GM12891 (cell line): ENCODE measurements around the gene SETD2.

Experiments
- POLR2A ChIP-seq: IDR thresholded peaks from 2 replicates; pipeline ENCODE4 v1.6.1; 2011; ENCODE audit warnings: low read depth, low read length, control low read depth
- POLR2AphosphoS5 ChIP-seq: IDR thresholded peaks from 2 replicates; pipeline ENCODE4 v1.6.1; 2011; ENCODE audit warnings: low read depth, low read length, control low read depth
- SPI1 ChIP-seq: IDR thresholded peaks from 2 replicates; pipeline ENCODE4 v1.6.1; 2011; ENCODE audit warnings: low read depth, low read length, control low read depth
- TAF1 ChIP-seq: IDR thresholded peaks from 2 replicates; pipeline ENCODE4 v1.6.1; 2011; ENCODE audit warnings: low read depth, low read length, control low read depth

- TF ChIP-seq POLR2AphosphoS5 (no peak), POLR2A (no peak), TAF1 (no peak), SPI1 (no peak)
These were observed 164.3 kb downstream of the SETD2 start for GRCh38 chr3:46999516-47000197.
